GM12878 (cell line): ENCODE measurements around the gene MEF2C. TPM values are rescaled to one million over a fixed set of nuclear protein-coding genes. Genes with fewer than 3 reads are reported as not detected.

Source experiments
- CEBPB ChIP-seq, 2 experiments: fragments of 150-350 bp in 1 of 2; IDR thresholded peaks; 2 replicates each; pipeline ENCODE4 v1.6.1; 2012 to 2014; ENCODE audit warnings: low read depth in 2 of 2, low read length in 2 of 2, borderline replicate concordance in 1 of 2, inconsistent platforms in 1 of 2
- CUX1 ChIP-seq: IDR thresholded peaks from 2 replicates; pipeline ENCODE4 v1.6.1; 2012; ENCODE audit warnings: improper control_type of control experiment, low read depth, low read length; ENCODE audit not compliant: insufficient replicate concordance
- DPF2 ChIP-seq: fragments of 450-650 bp; IDR thresholded peaks from 2 replicates; pipeline ENCODE4 v1.6.1; 2017; ENCODE audit warnings: mild to moderate bottlenecking
- EZH2 ChIP-seq: IDR thresholded peaks from 2 replicates; pipeline ENCODE4 v1.6.1; 2012; ENCODE audit warnings: low read depth, mild to moderate bottlenecking, control low read depth, inconsistent platforms, low read length, borderline replicate concordance; ENCODE audit not compliant: control insufficient read depth
- FOXM1 ChIP-seq: IDR thresholded peaks from 2 replicates; pipeline ENCODE4 v1.6.1; 2012; ENCODE audit warnings: low read depth, mild to moderate bottlenecking, inconsistent platforms, low read length, moderate library complexity
- MYB ChIP-seq: fragments of 150-350 bp; IDR thresholded peaks from 2 replicates; pipeline ENCODE4 v1.6.1; 2014; ENCODE audit warnings: mild to moderate bottlenecking, low read depth, low read length, borderline replicate concordance
- NKRF ChIP-seq: fragments of 450-650 bp; conservative IDR thresholded peaks from 2 replicates; pipeline ENCODE4 v1.6.1; 2017; ENCODE audit warnings: mild to moderate bottlenecking, moderate library complexity
- PAX5 ChIP-seq: IDR thresholded peaks from 2 replicates; pipeline ENCODE4 v1.6.1; 2011; ENCODE audit warnings: low read depth, low read length, borderline replicate concordance
- PAX8 ChIP-seq: fragments of 450-650 bp; IDR thresholded peaks from 2 replicates; pipeline ENCODE4 v1.6.1; 2017; ENCODE audit warnings: mild to moderate bottlenecking, moderate library complexity
- RBBP5 ChIP-seq: fragments of 200-600 bp; sonication (generic); conservative IDR thresholded peaks from 2 replicates; pipeline ENCODE4 v1.6.1; 2016
- SIX5 ChIP-seq: IDR thresholded peaks from 2 replicates; pipeline ENCODE4 v1.6.1; 2011; ENCODE audit warnings: mild to moderate bottlenecking, low read depth, low read length, moderate library complexity; ENCODE audit not compliant: severe bottlenecking
- YBX1 ChIP-seq: fragments of 450-650 bp; IDR thresholded peaks from 2 replicates; pipeline ENCODE4 v1.6.1; 2016; ENCODE audit warnings: antibody characterized with exemption
- ZNF217 ChIP-seq: fragments of 450-650 bp; IDR thresholded peaks from 2 replicates; pipeline ENCODE4 v1.6.1; 2017; ENCODE audit warnings: antibody characterized with exemption, mild to moderate bottlenecking
- ZNF622 ChIP-seq: fragments of 450-650 bp; IDR thresholded peaks from 2 replicates; pipeline ENCODE4 v1.6.1; 2017; ENCODE audit warnings: mild to moderate bottlenecking, inconsistent platforms
- polyA plus RNA-seq, 11 experiments: library from polyadenylated mRNA; depleted of rRNA in 4 of 11; unstranded in 6 of 11; stranded (reverse) in 5 of 11; fragments of >200 nt; fragmentation: Nextera tagmentation in 4 of 11; fragmentation: Illumina TruSeq in 1 of 11; extraction: Ambion mirVana in 4 of 11; extraction: Trizol in 1 of 11; gene quantifications; 1 replicate in 1 of 11; 2 replicates in 10 of 11; pipeline versions ENCODE4 v1.2.1 to v1.2.3, GENCODE V29; 2011 to 2016; ENCODE audit warnings: inconsistent platforms in 2 of 11, missing spikeins in 2 of 11, low read depth in 1 of 11
- total RNA-seq, 4 experiments: library from RNA; depleted of rRNA in 3 of 4; stranded (reverse); fragments of >200 nt in 3 of 4; fragmentation: Illumina TruSeq in 1 of 4; extraction: Trizol in 1 of 4; gene quantifications; 2 replicates each; pipeline versions ENCODE4 v1.2.1 to v1.2.3, GENCODE V29; 2013 to 2021
- TF ChIP-seq, protein P1 (sequence below): IDR thresholded peaks from 2 replicates; pipeline ENCODE4 v1.6.1; 2012; ENCODE audit warnings: mild to moderate bottlenecking, low read depth, low read length

Gene MEF2C
- total and polyA plus RNA-seq, 10 of the 15 experiments (the other 5 are each of a cell fraction or from before 2014, with no cell fraction given): 104 to 225 (median 180) TPM

DNA sequence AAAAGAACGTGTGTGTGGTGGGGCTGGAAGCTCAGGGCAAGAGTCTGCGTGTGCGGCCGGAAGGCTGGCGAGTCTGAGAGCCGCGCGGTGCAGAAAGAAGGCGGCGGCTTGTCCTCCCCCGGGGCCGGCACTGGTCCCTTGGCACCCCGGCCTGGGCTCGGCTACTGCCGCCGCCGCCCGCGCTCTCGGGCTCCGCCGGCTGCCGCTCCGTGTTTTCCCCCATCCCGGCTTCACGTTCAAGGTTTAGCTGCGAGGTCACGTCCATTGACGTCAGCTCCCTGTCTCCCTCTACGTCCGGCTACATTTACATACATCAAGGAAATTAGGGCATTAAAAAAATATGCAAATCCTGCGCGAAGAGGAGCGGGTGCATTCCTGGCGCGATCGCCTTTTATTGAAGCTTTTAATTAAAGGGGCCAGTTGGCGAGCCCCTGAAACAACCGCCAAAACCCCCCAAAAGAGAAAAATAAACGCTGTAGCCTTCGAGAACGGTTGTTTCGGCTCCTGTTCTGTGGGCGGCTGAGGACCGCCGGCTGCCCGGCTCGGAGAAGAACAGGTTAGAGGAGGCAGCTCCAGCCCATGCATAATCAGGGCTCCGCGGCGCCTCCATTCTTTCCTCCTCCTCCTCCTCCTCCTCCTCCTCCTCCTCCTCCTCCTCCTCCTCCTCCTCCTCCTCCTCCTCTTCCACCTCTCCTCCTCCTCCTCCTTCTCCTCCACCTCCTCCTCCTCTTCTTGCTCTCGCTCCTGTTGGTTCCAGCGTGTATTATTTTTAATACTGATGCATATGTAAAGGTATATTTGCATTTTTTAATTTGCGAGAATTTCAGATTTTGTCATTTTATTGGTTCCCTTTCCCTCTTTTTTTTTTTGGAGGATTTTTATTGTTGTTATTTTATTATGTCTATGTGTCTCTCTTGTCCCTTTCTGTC is 207.0 kb downstream of the MEF2C start (continued):
- TF ChIP-seq CUX1 (no peak), YBX1 (no peak), CEBPB (IDR thresholded peaks at IDR 0.05; ENCODE audit: borderline replicate concordance in 1 of 2, low read depth in 2 of 2, low read length in 2 of 2) (no peak), ZNF217 (no peak), ZNF622 (no peak), EZH2 (no peak), NKRF (0 out of 2 replicates have a peak, but pooled peaks have one; percentile 27), DPF2 (peak; percentile 46; the same call in 1 of the 2 replicates), PAX5 (no peak), MYB (no peak), SIX5 (no peak), RBBP5 (no peak), FOXM1 (no peak), PAX8 (no peak)
- TF ChIP-seq, protein P1, sequence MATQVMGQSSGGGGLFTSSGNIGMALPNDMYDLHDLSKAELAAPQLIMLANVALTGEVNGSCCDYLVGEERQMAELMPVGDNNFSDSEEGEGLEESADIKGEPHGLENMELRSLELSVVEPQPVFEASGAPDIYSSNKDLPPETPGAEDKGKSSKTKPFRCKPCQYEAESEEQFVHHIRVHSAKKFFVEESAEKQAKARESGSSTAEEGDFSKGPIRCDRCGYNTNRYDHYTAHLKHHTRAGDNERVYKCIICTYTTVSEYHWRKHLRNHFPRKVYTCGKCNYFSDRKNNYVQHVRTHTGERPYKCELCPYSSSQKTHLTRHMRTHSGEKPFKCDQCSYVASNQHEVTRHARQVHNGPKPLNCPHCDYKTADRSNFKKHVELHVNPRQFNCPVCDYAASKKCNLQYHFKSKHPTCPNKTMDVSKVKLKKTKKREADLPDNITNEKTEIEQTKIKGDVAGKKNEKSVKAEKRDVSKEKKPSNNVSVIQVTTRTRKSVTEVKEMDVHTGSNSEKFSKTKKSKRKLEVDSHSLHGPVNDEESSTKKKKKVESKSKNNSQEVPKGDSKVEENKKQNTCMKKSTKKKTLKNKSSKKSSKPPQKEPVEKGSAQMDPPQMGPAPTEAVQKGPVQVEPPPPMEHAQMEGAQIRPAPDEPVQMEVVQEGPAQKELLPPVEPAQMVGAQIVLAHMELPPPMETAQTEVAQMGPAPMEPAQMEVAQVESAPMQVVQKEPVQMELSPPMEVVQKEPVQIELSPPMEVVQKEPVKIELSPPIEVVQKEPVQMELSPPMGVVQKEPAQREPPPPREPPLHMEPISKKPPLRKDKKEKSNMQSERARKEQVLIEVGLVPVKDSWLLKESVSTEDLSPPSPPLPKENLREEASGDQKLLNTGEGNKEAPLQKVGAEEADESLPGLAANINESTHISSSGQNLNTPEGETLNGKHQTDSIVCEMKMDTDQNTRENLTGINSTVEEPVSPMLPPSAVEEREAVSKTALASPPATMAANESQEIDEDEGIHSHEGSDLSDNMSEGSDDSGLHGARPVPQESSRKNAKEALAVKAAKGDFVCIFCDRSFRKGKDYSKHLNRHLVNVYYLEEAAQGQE: no peak
